ENCODE data around the gene SULT4A1.

GRCh38 chr22:43830931-43831560 is 31.3 kb downstream of the SULT4A1 start:
- no peak for TF ChIP-seq CTCF (IDR thresholded peaks at IDR 0.05)
- no peak for TF ChIP-seq POLR2A (IDR thresholded peaks at IDR 0.05)

Data from thyroid gland (tissue), 4 donors.